IMR-90 (cell line): ENCODE data around the gene NEUROD4.

Source experiments
- POLR2A ChIP-seq: IDR thresholded peaks from 2 replicates; pipeline ENCODE4 v1.6.1; 2012; ENCODE audit warnings: mild to moderate bottlenecking, low read depth, low read length
- RAD21 ChIP-seq: IDR thresholded peaks from 2 replicates; pipeline ENCODE4 v1.6.1; 2012; ENCODE audit warnings: low read length, improper control_type of control experiment
- RCOR1 ChIP-seq: IDR thresholded peaks from 2 replicates; pipeline ENCODE4 v1.6.1; 2012; ENCODE audit warnings: mild to moderate bottlenecking, low read length, improper control_type of control experiment; ENCODE audit not compliant: insufficient replicate concordance
- SMC3 ChIP-seq: fragments of 150-350 bp; IDR thresholded peaks from 2 replicates; pipeline ENCODE4 v1.6.1; 2016; ENCODE audit warnings: low read depth, mild to moderate bottlenecking, antibody characterized with exemption, low read length, moderate library complexity
- USF2 ChIP-seq: fragments of 150-350 bp; IDR thresholded peaks from 2 replicates; pipeline ENCODE4 v1.6.1; 2017; ENCODE audit warnings: mild to moderate bottlenecking, antibody characterized with exemption, low read length, low read depth
- TF ChIP-seq, protein P1 (sequence below): conservative IDR thresholded peaks from 2 replicates; pipeline ENCODE4 v1.5.1; 2012; ENCODE audit warnings: mild to moderate bottlenecking, low read depth, low read length, improper control_type of control experiment

DNA sequence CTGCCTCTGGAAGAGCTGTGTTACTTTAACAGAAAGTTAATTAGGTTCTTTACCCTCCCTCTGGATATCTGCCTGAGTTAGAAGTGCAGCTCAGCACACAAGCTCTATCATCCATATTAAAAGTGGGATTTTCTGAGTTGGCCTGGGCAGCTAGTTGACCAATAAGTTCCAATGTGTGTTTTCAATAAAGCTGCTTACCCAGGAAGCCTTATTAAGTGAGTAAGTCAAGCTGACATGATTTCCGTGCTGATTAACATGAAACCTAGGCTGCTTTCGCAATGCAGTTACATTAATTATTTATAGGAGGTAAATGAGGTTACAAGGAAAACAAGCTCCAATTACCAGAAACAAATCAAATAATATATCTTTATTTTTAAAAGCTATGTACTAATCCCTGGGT, 4.8 kb downstream of the NEUROD4 start:
- TF ChIP-seq RAD21: no peak
- TF ChIP-seq, protein P1, sequence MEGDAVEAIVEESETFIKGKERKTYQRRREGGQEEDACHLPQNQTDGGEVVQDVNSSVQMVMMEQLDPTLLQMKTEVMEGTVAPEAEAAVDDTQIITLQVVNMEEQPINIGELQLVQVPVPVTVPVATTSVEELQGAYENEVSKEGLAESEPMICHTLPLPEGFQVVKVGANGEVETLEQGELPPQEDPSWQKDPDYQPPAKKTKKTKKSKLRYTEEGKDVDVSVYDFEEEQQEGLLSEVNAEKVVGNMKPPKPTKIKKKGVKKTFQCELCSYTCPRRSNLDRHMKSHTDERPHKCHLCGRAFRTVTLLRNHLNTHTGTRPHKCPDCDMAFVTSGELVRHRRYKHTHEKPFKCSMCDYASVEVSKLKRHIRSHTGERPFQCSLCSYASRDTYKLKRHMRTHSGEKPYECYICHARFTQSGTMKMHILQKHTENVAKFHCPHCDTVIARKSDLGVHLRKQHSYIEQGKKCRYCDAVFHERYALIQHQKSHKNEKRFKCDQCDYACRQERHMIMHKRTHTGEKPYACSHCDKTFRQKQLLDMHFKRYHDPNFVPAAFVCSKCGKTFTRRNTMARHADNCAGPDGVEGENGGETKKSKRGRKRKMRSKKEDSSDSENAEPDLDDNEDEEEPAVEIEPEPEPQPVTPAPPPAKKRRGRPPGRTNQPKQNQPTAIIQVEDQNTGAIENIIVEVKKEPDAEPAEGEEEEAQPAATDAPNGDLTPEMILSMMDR: no peak
- TF ChIP-seq POLR2A: no peak
- no peak for TF ChIP-seq USF2
- no peak for TF ChIP-seq SMC3
- no peak for TF ChIP-seq RCOR1
